HG03565 (cell line): ENCODE results near the gene IRF6.
"Not testable (repeated sequence)": the region's sequence is repeated elsewhere in the genome, so short reads cannot be mapped to it uniquely, and the experiment has no call there.

Source experiments
- ATAC-seq: cut with Tn5 transposase; IDR thresholded peaks from one replicate; pipeline ENCODE4 v1.9.1; 2021; ENCODE audit warnings: mild to moderate bottlenecking, moderate library complexity; ENCODE audit not compliant: unreplicated experiment

Gene IRF6

GRCh38 chr1:209823143-209824041, 17.4 kb upstream of the IRF6 start:
- ATAC-seq, result no peak

- ATAC-seq, result no peak
These were observed 16.8 kb upstream of the IRF6 start for GRCh38 chr1:209822706-209823105.

- ATAC-seq, result no peak
These were observed 15.0 kb upstream of the IRF6 start for GRCh38 chr1:209820986-209821385.

GRCh38 chr1:209819058-209819457, 13.1 kb upstream of the IRF6 start:
- no peak for ATAC-seq

- no peak for ATAC-seq
These were observed 11.7 kb upstream of the IRF6 start for GRCh38 chr1:209817691-209818090.

GRCh38 chr1:209816923-209817322, 11.0 kb upstream of the IRF6 start:
- no peak for ATAC-seq

GRCh38 chr1:209815931-209816341, 10.0 kb upstream of the IRF6 start:
- ATAC-seq, result no peak

GRCh38 chr1:209815490-209815889, 9.5 kb upstream of the IRF6 start:
- ATAC-seq, result no peak

- no peak for ATAC-seq
These were observed 8.0 kb upstream of the IRF6 start for GRCh38 chr1:209813902-209814301.

GRCh38 chr1:209810783-209811182, 4.8 kb upstream of the IRF6 start:
- ATAC-seq, result no peak

GRCh38 chr1:209809611-209810010, 3.7 kb upstream of the IRF6 start:
- no peak for ATAC-seq

- ATAC-seq, result no peak
These were observed 2.2 kb upstream of the IRF6 start for GRCh38 chr1:209808059-209808581.

- ATAC-seq, result no peak
These were observed 1.6 kb upstream of the IRF6 start for GRCh38 chr1:209807509-209807908.

- no peak for ATAC-seq
These were observed 581 bp downstream of the IRF6 start for GRCh38 chr1:209805341-209805781.

GRCh38 chr1:209803568-209803967, 2.4 kb downstream of the IRF6 start:
- ATAC-seq, result no peak

GRCh38 chr1:209802780-209803152, 3.2 kb downstream of the IRF6 start:
- no peak for ATAC-seq

GRCh38 chr1:209802117-209802779, 3.7 kb downstream of the IRF6 start:
- no peak for ATAC-seq

- ATAC-seq, result no peak
These were observed 4.7 kb downstream of the IRF6 start for GRCh38 chr1:209800984-209801834.

- no peak for ATAC-seq
These were observed 7.8 kb downstream of the IRF6 start for GRCh38 chr1:209797978-209798639.

GRCh38 chr1:209793711-209794110, 12.2 kb downstream of the IRF6 start:
- ATAC-seq, result not testable (repeated sequence)

- ATAC-seq, result no peak
These were observed 14.0 kb downstream of the IRF6 start for GRCh38 chr1:209791920-209792319.
